IMR-90 (cell line): Measurements from ENCODE around the gene GFM1. TPM values are rescaled to one million over a fixed set of nuclear protein-coding genes. Genes with fewer than 3 reads are reported as not detected.

Experiments used
- ATAC-seq: fragments of 200-7000 bp; cut with Tn5 transposase; 2 replicates; pipeline ENCODE4 v1.9.1; 2020; ENCODE audit warnings: low read depth, mild to moderate bottlenecking, moderate library complexity
- BruUV-seq: library from RNA; stranded (reverse); fragments of 400-500 nt; replicated peaks from 2 replicates; lab custom pipeline; 2021; lab: Mats Ljungman, UMichigan
- CTCF ChIA-PET: fragments of 300-600 bp; formaldehyde crosslinking; extraction: SDS; loops from one replicate; lab custom pipeline; 2021; ENCODE audit warnings: antibody characterized with exemption; lab: Yijun Ruan, JAX
- POLR2A ChIA-PET: fragments of 300-600 bp; sonication (Branson Sonifier 250); formaldehyde crosslinking; loops from one replicate; lab custom pipeline; 2022; ENCODE audit warnings: antibody characterized with exemption; ENCODE audit not compliant: unreplicated experiment; lab: Charles Lee
- DNase-seq: peaks from one replicate; pipeline ENCODE4 v3.0.0; 2013
- H2AFZ ChIP-seq: replicated peaks from 2 replicates; pipeline ENCODE3; 2013; ENCODE audit warnings: low read length, mild to moderate bottlenecking; ENCODE audit not compliant: poor library complexity
- H2AK5ac ChIP-seq: 2 replicates; pipeline ENCODE4 v1.6.1; 2013; ENCODE audit warnings: low read depth, low read length, inconsistent platforms
- H2AK9ac ChIP-seq: replicated peaks from 2 replicates; pipeline ENCODE3; 2013; ENCODE audit warnings: mild to moderate bottlenecking, low read depth, low read length, moderate library complexity; ENCODE audit not compliant: poor library complexity
- H2BK120ac ChIP-seq: 2 replicates; pipeline ENCODE4 v1.6.1; 2013; ENCODE audit warnings: low read depth, low read length, inconsistent platforms
- H2BK15ac ChIP-seq: 3 replicates; pipeline ENCODE4 v1.6.1; 2013; ENCODE audit warnings: low read depth, low read length, inconsistent platforms
- H2BK20ac ChIP-seq: 2 replicates; pipeline ENCODE4 v1.6.1; 2013; ENCODE audit warnings: low read depth, mild to moderate bottlenecking, inconsistent platforms, low read length, moderate library complexity
- H2BK5ac ChIP-seq: 2 replicates; pipeline ENCODE4 v1.6.1; 2013; ENCODE audit warnings: mild to moderate bottlenecking, low read depth, low read length, inconsistent platforms; ENCODE audit not compliant: poor library complexity, severe bottlenecking
- H3K14ac ChIP-seq: replicated peaks from 2 replicates; pipeline ENCODE4 v1.6.1; 2013; ENCODE audit warnings: low read depth, low read length, inconsistent platforms
- H3K18ac ChIP-seq: 2 replicates; pipeline ENCODE4 v1.6.1; 2013; ENCODE audit warnings: low read depth, low read length, control low read depth
- H3K23ac ChIP-seq: 2 replicates; pipeline ENCODE4 v1.6.1; 2013; ENCODE audit warnings: low read depth, low read length, inconsistent platforms
- H3K27ac ChIP-seq: 2 replicates; pipeline ENCODE4 v1.5.1; 2013; ENCODE audit warnings: mild to moderate bottlenecking, control low read depth, low read length; ENCODE audit not compliant: insufficient read depth
- H3K27me3 ChIP-seq: 2 replicates; pipeline ENCODE4 v1.6.1; 2013; ENCODE audit warnings: low read length; ENCODE audit not compliant: control insufficient read depth, insufficient read depth
- H3K36me3 ChIP-seq: 2 replicates; pipeline ENCODE4 v1.6.1; 2013; ENCODE audit warnings: low read length, mixed read lengths; ENCODE audit not compliant: control insufficient read depth, insufficient read depth
- H3K4ac ChIP-seq: 2 replicates; pipeline ENCODE4 v1.6.1; 2013; ENCODE audit warnings: low read depth, low read length, inconsistent platforms
- H3K4me1 ChIP-seq: 2 replicates; pipeline ENCODE4 v1.6.1; 2013; ENCODE audit warnings: low read length, mixed read lengths; ENCODE audit not compliant: control insufficient read depth, insufficient read depth
- H3K4me2 ChIP-seq: 2 replicates; pipeline ENCODE4 v1.6.1; 2013; ENCODE audit warnings: low read depth, mild to moderate bottlenecking, control low read depth, low read length, moderate library complexity
- H3K4me3 ChIP-seq: 2 replicates; pipeline ENCODE4 v1.5.1; 2013; ENCODE audit warnings: low read depth, mild to moderate bottlenecking, control low read depth, low read length, moderate library complexity; ENCODE audit not compliant: insufficient read depth
- H3K56ac ChIP-seq: 2 replicates; pipeline ENCODE4 v1.6.1; 2013; ENCODE audit warnings: low read length, inconsistent platforms; ENCODE audit not compliant: insufficient read depth; ENCODE audit errors: extremely low read depth
- H3K79me1 ChIP-seq, 2 experiments: 2 replicates each; pipeline ENCODE4 v1.6.1; 2013; ENCODE audit warnings: low read length in 2 of 2, inconsistent platforms in 1 of 2, low read depth in 1 of 2
- H3K9ac ChIP-seq: 2 replicates; pipeline ENCODE4 v1.6.1; 2013; ENCODE audit warnings: low read depth, low read length, control low read depth
- H3K9me1 ChIP-seq: 2 replicates; pipeline ENCODE4 v1.6.1; 2013; ENCODE audit warnings: low read length, inconsistent platforms; ENCODE audit not compliant: insufficient read depth
- H3K9me3 ChIP-seq: 2 replicates; pipeline ENCODE4 v1.6.1; 2013; ENCODE audit warnings: low read length; ENCODE audit not compliant: control insufficient read depth, insufficient read depth
- H4K20me1 ChIP-seq: 2 replicates; pipeline ENCODE4 v1.6.1; 2013; ENCODE audit warnings: low read length, inconsistent platforms; ENCODE audit not compliant: insufficient read depth
- H4K5ac ChIP-seq: 2 replicates; pipeline ENCODE4 v1.6.1; 2013; ENCODE audit warnings: mild to moderate bottlenecking, low read depth, low read length, control low read depth
- H4K8ac ChIP-seq, 2 experiments: 2 replicates each; pipeline ENCODE4 v1.6.1; 2013; ENCODE audit warnings: low read depth in 2 of 2, low read length in 2 of 2, control low read depth in 1 of 2, inconsistent platforms in 1 of 2
- H4K91ac ChIP-seq: 2 replicates; pipeline ENCODE4 v1.6.1; 2013; ENCODE audit warnings: low read depth, low read length, inconsistent platforms; ENCODE audit not compliant: insufficient read depth
- BHLHE40 ChIP-seq: fragments of 150-350 bp; IDR thresholded peaks from 2 replicates; pipeline ENCODE4 v1.6.1; 2016; ENCODE audit warnings: mild to moderate bottlenecking, low read depth, low read length
- CTCF ChIP-seq: conservative IDR thresholded peaks from 2 replicates; pipeline ENCODE4 v1.5.1; 2012; ENCODE audit warnings: mild to moderate bottlenecking, low read depth, low read length, improper control_type of control experiment
- ELK1 ChIP-seq: fragments of 150-350 bp; IDR thresholded peaks from 2 replicates; pipeline ENCODE4 v1.6.1; 2016; ENCODE audit warnings: low read depth, mild to moderate bottlenecking, low read length, moderate library complexity, borderline replicate concordance
- FOS ChIP-seq: fragments of 150-350 bp; IDR thresholded peaks from 2 replicates; pipeline ENCODE4 v1.6.1; 2016; ENCODE audit warnings: low read depth, low read length
- POLR2A ChIP-seq: IDR thresholded peaks from 2 replicates; pipeline ENCODE4 v1.6.1; 2012; ENCODE audit warnings: mild to moderate bottlenecking, low read depth, low read length
- SMC3 ChIP-seq: fragments of 150-350 bp; IDR thresholded peaks from 2 replicates; pipeline ENCODE4 v1.6.1; 2016; ENCODE audit warnings: low read depth, mild to moderate bottlenecking, antibody characterized with exemption, low read length, moderate library complexity
- USF2 ChIP-seq: fragments of 150-350 bp; IDR thresholded peaks from 2 replicates; pipeline ENCODE4 v1.6.1; 2017; ENCODE audit warnings: mild to moderate bottlenecking, antibody characterized with exemption, low read length, low read depth
- WGBS, 2 experiments: methylation state at CpG; one replicate each; pipeline versions ENCODE4 v1.1.5 to v1.1.7; 2013; ENCODE audit warnings: missing lambda C conversion rate in 2 of 2; ENCODE audit not compliant: insufficient read length in 1 of 2; ENCODE audit errors: extremely low coverage in 2 of 2; 5-methylcytosine and 5-hydroxymethylcytosine counted together
- dilution Hi-C: fragments of 300-500 bp; cut with HindIII; formaldehyde crosslinking; loops from one replicate; pipeline ENCODE4 v1.14.3; 2018; ENCODE audit warnings: low sequenced_read_pairs; ENCODE audit not compliant: unreplicated experiment
- in situ Hi-C: fragments of 300-500 bp; cut with MboI; formaldehyde crosslinking; loops from 3 replicates; pipeline ENCODE4 v1.14.3; 2019; ENCODE audit warnings: low sequenced_read_pairs, inconsistent platforms, mixed read lengths
- intact Hi-C: fragments of 100-400 bp; cut with micrococcal nuclease; formaldehyde crosslinking; loops from 2 replicates; pipeline ENCODE4 v1.10.0; 2022
- polyA plus RNA-seq, 3 experiments: library from polyadenylated mRNA; depleted of rRNA; stranded (reverse); fragments of >200 nt; gene quantifications; 2 replicates each; pipeline ENCODE4 v1.2.3, GENCODE V29; 2012; ENCODE audit warnings: low replicate concordance in 1 of 3
- total RNA-seq: library from RNA; depleted of rRNA; stranded (reverse); fragments of >200 nt; gene quantifications from 2 replicates; pipeline ENCODE4 v1.2.3, GENCODE V29; 2012

Gene GFM1
- total and polyA plus RNA-seq, 2 of the 4 experiments (the other 2 are of a cell fraction) = 12.4 to 36.0 TPM

GRCh38 chr3:158732856-158733200, 88.5 kb downstream of the GFM1 start:
- ATAC-seq (no peak; the same call in 1 of the 2 replicates), DNase-seq (no peak)
- WGBS, 2 experiments = 100% methylated on average over 1 of the region's 15 CpGs; no CpG with 5 or more reads in 1 of the 2 experiments
- no TSS peak for BruUV-seq
- H3K27me3 ChIP-seq = no peaks in the 10 kb centered on the region
- intact Hi-C loops = no loop called here
- H3K27ac ChIP-seq = no peak overlapping the region
- POLR2A ChIA-PET = no interaction called here
- H2BK20ac ChIP-seq = no peak overlapping the region
- H3K4me2 ChIP-seq = peak overlapping the region; percentile 91
- no peak overlapping the region for H3K23ac ChIP-seq
- peaks cover 16% of the 10 kb centered on the region for H3K4me1 ChIP-seq
- CTCF ChIA-PET = no interaction called here
- dilution Hi-C loops = no loop called here
- H3K4me3 ChIP-seq = peak overlapping the region; percentile 44
- H2BK15ac ChIP-seq = 0 out of 3 replicates have a peak overlapping the region, but pooled peaks have one; percentile 1
- H2AFZ ChIP-seq = peak overlapping the region; percentile 85
- H3K79me1 ChIP-seq = peaks cover 0 to 5% of the 10 kb centered on the region in 2 experiments; a peak in 2 of 4 replicates
- H2BK120ac ChIP-seq = no peak overlapping the region
- H3K4ac ChIP-seq = peak overlapping the region; percentile 40; the same call in 1 of the 2 replicates
- H4K20me1 ChIP-seq = no peaks in the 10 kb centered on the region
- H4K5ac ChIP-seq = peak overlapping the region; percentile 62
- H2BK5ac ChIP-seq = no peak overlapping the region
- H3K36me3 ChIP-seq = peaks cover 3% of the 10 kb centered on the region; the same call in 1 of the 2 replicates
- H3K18ac ChIP-seq = no peak overlapping the region; the same call in 1 of the 2 replicates
- H2AK9ac ChIP-seq = peak overlapping the region; percentile 70
- TF ChIP-seq CTCF (no peak), POLR2A (no peak), ELK1 (no peak), FOS (no peak), USF2 (no peak), BHLHE40 (no peak), SMC3 (no peak)
- no peak overlapping the region for H3K14ac ChIP-seq
- H3K9ac ChIP-seq = peak overlapping the region; percentile 47
- H3K9me1 ChIP-seq = no peaks in the 10 kb centered on the region; the same call in 1 of the 2 replicates
- H4K91ac ChIP-seq = peak overlapping the region; percentile 2; the same call in 1 of the 2 replicates
- in situ Hi-C loops = no loop called here
- H4K8ac ChIP-seq = peak overlapping the region in 1 of 2 experiments; percentile 50; a peak in 1 of 4 replicates
- H3K56ac ChIP-seq = no peak overlapping the region
- H3K9me3 ChIP-seq = peaks cover 9% of the 10 kb centered on the region
- H2AK5ac ChIP-seq = peak overlapping the region; percentile 43
